OCI-LY3 (cell line): ENCODE data around the gene MIGA2.

Experiments
- EZH2phosphoT487 ChIP-seq: fragments of 200-600 bp; shearing (Covaris generic); IDR thresholded peaks from 2 replicates; pipeline ENCODE4 v1.6.1; 2018; ENCODE audit warnings: antibody characterized with exemption, mixed run types, low read depth
- TF ChIP-seq, protein P1 (sequence below): fragments of 200-600, 300-600 bp; sonication (generic); IDR thresholded peaks from 2 replicates; pipeline ENCODE4 v1.5.1; 2014; ENCODE audit warnings: antibody characterized with exemption, low read length, low read depth

- TF ChIP-seq, protein P1, sequence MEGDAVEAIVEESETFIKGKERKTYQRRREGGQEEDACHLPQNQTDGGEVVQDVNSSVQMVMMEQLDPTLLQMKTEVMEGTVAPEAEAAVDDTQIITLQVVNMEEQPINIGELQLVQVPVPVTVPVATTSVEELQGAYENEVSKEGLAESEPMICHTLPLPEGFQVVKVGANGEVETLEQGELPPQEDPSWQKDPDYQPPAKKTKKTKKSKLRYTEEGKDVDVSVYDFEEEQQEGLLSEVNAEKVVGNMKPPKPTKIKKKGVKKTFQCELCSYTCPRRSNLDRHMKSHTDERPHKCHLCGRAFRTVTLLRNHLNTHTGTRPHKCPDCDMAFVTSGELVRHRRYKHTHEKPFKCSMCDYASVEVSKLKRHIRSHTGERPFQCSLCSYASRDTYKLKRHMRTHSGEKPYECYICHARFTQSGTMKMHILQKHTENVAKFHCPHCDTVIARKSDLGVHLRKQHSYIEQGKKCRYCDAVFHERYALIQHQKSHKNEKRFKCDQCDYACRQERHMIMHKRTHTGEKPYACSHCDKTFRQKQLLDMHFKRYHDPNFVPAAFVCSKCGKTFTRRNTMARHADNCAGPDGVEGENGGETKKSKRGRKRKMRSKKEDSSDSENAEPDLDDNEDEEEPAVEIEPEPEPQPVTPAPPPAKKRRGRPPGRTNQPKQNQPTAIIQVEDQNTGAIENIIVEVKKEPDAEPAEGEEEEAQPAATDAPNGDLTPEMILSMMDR: no peak
- TF ChIP-seq EZH2phosphoT487: no peak
Observed at GRCh38 chr9:129031514-129031913, 4.9 kb upstream of the MIGA2 start.
